Suprapubic skin (tissue), 4 donors: ENCODE measurements around the gene COL3A1. TPM values are rescaled to one million over a fixed set of nuclear protein-coding genes. Genes with fewer than 3 reads are reported as not detected.
A peak's percentile ranks its signal among the peaks of the same experiment; 100 is the strongest.

Experiments used
- DNase-seq, 2 donors: peaks; one replicate each; pipeline ENCODE4 v3.0.0-alpha.2; 2019; ENCODE audit warnings: low spot score in 2 of 2
- H3K27ac ChIP-seq: fragments of 200-600 bp; sonication (generic); one replicate; pipeline ENCODE4 v1.5.1; 2019
- H3K27me3 ChIP-seq: fragments of 200-600 bp; sonication (generic); one replicate; pipeline ENCODE4 v1.5.1; 2019
- H3K36me3 ChIP-seq: fragments of 200-600 bp; sonication (generic); one replicate; pipeline ENCODE4 v1.5.1; 2019
- H3K4me1 ChIP-seq: fragments of 200-600 bp; sonication (generic); one replicate; pipeline ENCODE4 v1.5.1; 2019
- H3K4me3 ChIP-seq: fragments of 200-600 bp; sonication (generic); one replicate; pipeline ENCODE4 v1.5.1; 2019; ENCODE audit warnings: mild to moderate bottlenecking
- H3K9me3 ChIP-seq: fragments of 200-600 bp; sonication (generic); one replicate; pipeline ENCODE4 v1.5.1; 2019
- EP300 ChIP-seq: sonication (generic); formaldehyde crosslinking; IDR thresholded peaks from one replicate; pipeline ENCODE4 v1.6.1; 2017; ENCODE audit warnings: antibody characterized with exemption
- POLR2A ChIP-seq, 2 donors: fragments of 450-650 bp; IDR thresholded peaks; one replicate each; pipeline ENCODE4 v1.6.1; 2017; ENCODE audit warnings: antibody characterized with exemption in 2 of 2, mild to moderate bottlenecking in 2 of 2, moderate library complexity in 2 of 2
- POLR2AphosphoS5 ChIP-seq, 3 donors: sonication (generic); formaldehyde crosslinking; IDR thresholded peaks; one replicate each; pipeline ENCODE4 v1.6.1; 2017; ENCODE audit warnings: antibody characterized with exemption in 3 of 3
- WGBS: methylation state at CpG from one replicate; pipeline ENCODE4 v1.1.5; 2018; 5-methylcytosine and 5-hydroxymethylcytosine counted together
- total RNA-seq, 4 donors: library from RNA; depleted of rRNA; stranded (reverse); fragments of >200 nt; gene quantifications; one replicate each; pipeline ENCODE4 v1.1.0, GENCODE V29; 2016
- TF ChIP-seq, protein P1 (sequence below), 2 donors: fragments of 200-600 bp in 1 of 2; fragments of 450-650 bp in 1 of 2; sonication (generic) in 1 of 2; IDR thresholded peaks; one replicate each; pipeline ENCODE4 v1.5.1; 2016 to 2019; ENCODE audit warnings: antibody characterized with exemption in 2 of 2, mild to moderate bottlenecking in 1 of 2, moderate library complexity in 1 of 2

Gene COL3A1
- total RNA-seq, 4 donors from 2014 or later, result 19.2 to 73.2 (median 54.9) TPM

- H3K27me3 ChIP-seq, result no peaks in the 10 kb centered on the region
- no peaks in the 10 kb centered on the region for H3K4me1 ChIP-seq
- H3K27ac ChIP-seq, result peak overlapping the region; percentile 36
- TF ChIP-seq POLR2A (IDR thresholded peaks at IDR 0.05) (no peak), POLR2AphosphoS5 (IDR thresholded peaks at IDR 0.05) (peak in 1 of 3 donors; percentile 18)
- no peak for DNase-seq
- no peaks in the 10 kb centered on the region for H3K36me3 ChIP-seq
- no peak overlapping the region for H3K4me3 ChIP-seq
- WGBS, result 70% methylated on average over 3 of the region's 3 CpGs
- H3K9me3 ChIP-seq, result no peaks in the 10 kb centered on the region
Observed at GRCh38 chr2:188966728-188967440, 7.3 kb upstream of the COL3A1 start.

- WGBS, result 57% methylated on average over 3 of the region's 3 CpGs
- H3K4me3 ChIP-seq, result no peak overlapping the region
- H3K27ac ChIP-seq, result peak overlapping the region; percentile 45
Observed at GRCh38 chr2:188969236-188969635, 4.9 kb upstream of the COL3A1 start.

DNA sequence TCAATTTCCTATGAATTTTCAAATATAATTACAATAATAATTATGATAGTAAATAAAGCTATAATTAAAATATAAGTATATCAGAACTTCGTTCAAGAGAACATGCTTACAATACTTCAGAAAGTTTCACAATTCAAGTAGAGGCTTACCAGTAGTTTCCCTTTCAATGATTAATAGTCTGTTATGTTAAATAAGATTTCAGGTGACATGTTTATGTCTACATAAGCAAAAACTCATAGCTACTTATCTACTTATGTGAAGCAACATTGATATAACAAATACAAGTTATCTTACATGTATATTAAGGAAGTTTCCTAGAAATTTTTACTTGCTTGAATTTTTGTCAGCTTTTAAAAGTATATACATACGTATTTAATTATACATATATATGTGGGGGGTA is 4.5 kb upstream of the COL3A1 start:
- WGBS, result 62% methylated on average over 2 of the region's 2 CpGs
- no peaks in the 10 kb centered on the region for H3K9me3 ChIP-seq
- H3K36me3 ChIP-seq, result no peaks in the 10 kb centered on the region
- no peak for DNase-seq
- no peak overlapping the region for H3K4me3 ChIP-seq
- peak overlapping the region; percentile 45 for H3K27ac ChIP-seq
- no peaks in the 10 kb centered on the region for H3K27me3 ChIP-seq
- no peaks in the 10 kb centered on the region for H3K4me1 ChIP-seq
- TF ChIP-seq EP300 (no peak), POLR2AphosphoS5 (IDR thresholded peaks at IDR 0.05) (no peak), POLR2A (IDR thresholded peaks at IDR 0.05) (no peak)
- TF ChIP-seq, protein P1, sequence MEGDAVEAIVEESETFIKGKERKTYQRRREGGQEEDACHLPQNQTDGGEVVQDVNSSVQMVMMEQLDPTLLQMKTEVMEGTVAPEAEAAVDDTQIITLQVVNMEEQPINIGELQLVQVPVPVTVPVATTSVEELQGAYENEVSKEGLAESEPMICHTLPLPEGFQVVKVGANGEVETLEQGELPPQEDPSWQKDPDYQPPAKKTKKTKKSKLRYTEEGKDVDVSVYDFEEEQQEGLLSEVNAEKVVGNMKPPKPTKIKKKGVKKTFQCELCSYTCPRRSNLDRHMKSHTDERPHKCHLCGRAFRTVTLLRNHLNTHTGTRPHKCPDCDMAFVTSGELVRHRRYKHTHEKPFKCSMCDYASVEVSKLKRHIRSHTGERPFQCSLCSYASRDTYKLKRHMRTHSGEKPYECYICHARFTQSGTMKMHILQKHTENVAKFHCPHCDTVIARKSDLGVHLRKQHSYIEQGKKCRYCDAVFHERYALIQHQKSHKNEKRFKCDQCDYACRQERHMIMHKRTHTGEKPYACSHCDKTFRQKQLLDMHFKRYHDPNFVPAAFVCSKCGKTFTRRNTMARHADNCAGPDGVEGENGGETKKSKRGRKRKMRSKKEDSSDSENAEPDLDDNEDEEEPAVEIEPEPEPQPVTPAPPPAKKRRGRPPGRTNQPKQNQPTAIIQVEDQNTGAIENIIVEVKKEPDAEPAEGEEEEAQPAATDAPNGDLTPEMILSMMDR (IDR thresholded peaks at IDR 0.05), result no peak

More at GRCh38 chr2:188969236-188969635, 4.9 kb upstream of the COL3A1 start:
- H3K27me3 ChIP-seq, result no peaks in the 10 kb centered on the region
- TF ChIP-seq POLR2A (IDR thresholded peaks at IDR 0.05) (no peak), EP300 (no peak), POLR2AphosphoS5 (IDR thresholded peaks at IDR 0.05) (no peak)
- TF ChIP-seq, protein P1 (IDR thresholded peaks at IDR 0.05), result no peak
- H3K9me3 ChIP-seq, result no peaks in the 10 kb centered on the region
- no peaks in the 10 kb centered on the region for H3K4me1 ChIP-seq
- H3K36me3 ChIP-seq, result no peaks in the 10 kb centered on the region
- DNase-seq, result no peak

DNA sequence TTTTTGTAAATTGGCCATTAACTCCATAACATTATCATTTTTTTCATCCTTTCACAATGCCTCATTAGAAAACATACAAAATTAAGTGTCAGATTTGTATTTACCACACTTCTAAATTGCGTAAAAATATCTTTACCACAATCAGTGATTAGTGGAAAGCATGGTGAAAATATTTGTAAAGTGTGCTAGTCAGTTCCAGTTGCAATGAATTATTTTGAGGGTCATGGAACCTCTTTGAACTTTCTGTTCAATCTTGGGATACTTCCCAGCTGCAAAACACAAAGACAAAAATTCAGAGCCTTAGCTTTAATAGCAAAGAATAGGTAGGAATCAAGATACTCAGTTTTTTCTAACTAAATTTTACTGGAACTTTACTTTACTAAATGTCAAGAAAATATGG is 4.0 kb upstream of the COL3A1 start:
- DNase-seq, result no peak
- Histone ChIP-seq H3K9me3 (no peaks in the 10 kb centered on the region), H3K4me1 (no peaks in the 10 kb centered on the region), H3K36me3 (no peaks in the 10 kb centered on the region), H3K4me3 (no peak overlapping the region), H3K27ac (peak overlapping the region; percentile 45), H3K27me3 (no peaks in the 10 kb centered on the region)
- TF ChIP-seq POLR2AphosphoS5 (IDR thresholded peaks at IDR 0.05), result no peak
- no peak for TF ChIP-seq EP300
- TF ChIP-seq POLR2A (IDR thresholded peaks at IDR 0.05), result no peak
- TF ChIP-seq, protein P1 (IDR thresholded peaks at IDR 0.05), result no peak
- WGBS, result 67% methylated on average over 1 of the region's 1 CpG

DNA sequence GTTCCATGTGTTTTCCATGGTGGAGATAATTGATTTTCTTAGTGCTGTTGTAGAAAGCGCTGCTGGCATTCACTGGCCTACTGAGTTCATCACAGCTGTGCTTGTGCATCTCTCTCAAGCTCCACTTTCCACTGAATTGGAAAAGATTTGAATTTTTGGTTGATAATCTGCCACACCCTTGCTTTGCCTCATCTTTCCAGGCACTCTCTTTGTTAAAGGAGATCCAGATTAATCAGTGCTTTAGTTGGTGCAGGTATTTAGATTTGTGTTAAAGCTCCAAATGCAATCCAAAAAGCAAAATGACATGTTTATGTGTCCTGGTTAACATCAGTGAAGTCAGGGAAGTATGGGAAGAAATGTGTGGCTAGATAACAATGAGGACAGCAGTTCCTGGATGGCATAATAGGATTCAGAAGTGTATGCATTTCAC is 2.7 kb upstream of the COL3A1 start:
- WGBS, result 62% methylated on average over 1 of the region's 1 CpG
- H3K4me3 ChIP-seq, result no peak overlapping the region
- TF ChIP-seq EP300, result no peak
- TF ChIP-seq POLR2AphosphoS5 (IDR thresholded peaks at IDR 0.05), result no peak
- TF ChIP-seq POLR2A (IDR thresholded peaks at IDR 0.05), result no peak
- TF ChIP-seq, protein P1 (IDR thresholded peaks at IDR 0.05), result no peak

More for the DNA sequence above, 2.7 kb upstream of the COL3A1 start:
- H3K4me1 ChIP-seq, result no peaks in the 10 kb centered on the region
- no peaks in the 10 kb centered on the region for H3K36me3 ChIP-seq
- H3K9me3 ChIP-seq, result no peaks in the 10 kb centered on the region
- DNase-seq, result no peak
- H3K27ac ChIP-seq, result no peak overlapping the region
- H3K27me3 ChIP-seq, result no peaks in the 10 kb centered on the region
